Vagina (tissue), 2 donors: Measurements from ENCODE around the gene FSIP1.

ENCODE experiments used
- CTCF ChIP-seq, 3 experiments: fragments of 450-650 bp in 2 of 3; fragments of 200-600 bp in 1 of 3; sonication (generic) in 1 of 3; IDR thresholded peaks; one replicate each; pipeline ENCODE4 v1.5.1; 2017 to 2019; ENCODE audit warnings: antibody characterized with exemption in 3 of 3, mild to moderate bottlenecking in 2 of 3, moderate library complexity in 2 of 3
- POLR2A ChIP-seq, 2 donors: fragments of 450-650 bp; IDR thresholded peaks; one replicate each; pipeline ENCODE4 v1.6.1; 2017; ENCODE audit warnings: antibody characterized with exemption in 2 of 2, mild to moderate bottlenecking in 2 of 2, moderate library complexity in 2 of 2
- POLR2AphosphoS5 ChIP-seq, 2 donors: sonication (generic); formaldehyde crosslinking; IDR thresholded peaks; one replicate each; pipeline ENCODE4 v1.9.0; 2017; ENCODE audit warnings: antibody characterized with exemption in 2 of 2, mild to moderate bottlenecking in 2 of 2, low read depth in 1 of 2; ENCODE audit not compliant: insufficient read depth in 1 of 2

- TF ChIP-seq CTCF (IDR thresholded peaks at IDR 0.05) (no peak), POLR2AphosphoS5 (IDR thresholded peaks at IDR 0.05; ENCODE audit: insufficient read depth in 1 of 2, low read depth in 1 of 2) (no peak), POLR2A (IDR thresholded peaks at IDR 0.05) (no peak)
Measured at GRCh38 chr15:39814489-39814888, 31.8 kb upstream of the FSIP1 start.
